ENCODE measurements around the gene MAP2K4. TPM values are rescaled to one million over a fixed set of nuclear protein-coding genes. Genes with fewer than 3 reads are reported as not detected.

Gene MAP2K4
- total RNA-seq, 1 donor from 2014 or later: 61.9 TPM

DNA sequence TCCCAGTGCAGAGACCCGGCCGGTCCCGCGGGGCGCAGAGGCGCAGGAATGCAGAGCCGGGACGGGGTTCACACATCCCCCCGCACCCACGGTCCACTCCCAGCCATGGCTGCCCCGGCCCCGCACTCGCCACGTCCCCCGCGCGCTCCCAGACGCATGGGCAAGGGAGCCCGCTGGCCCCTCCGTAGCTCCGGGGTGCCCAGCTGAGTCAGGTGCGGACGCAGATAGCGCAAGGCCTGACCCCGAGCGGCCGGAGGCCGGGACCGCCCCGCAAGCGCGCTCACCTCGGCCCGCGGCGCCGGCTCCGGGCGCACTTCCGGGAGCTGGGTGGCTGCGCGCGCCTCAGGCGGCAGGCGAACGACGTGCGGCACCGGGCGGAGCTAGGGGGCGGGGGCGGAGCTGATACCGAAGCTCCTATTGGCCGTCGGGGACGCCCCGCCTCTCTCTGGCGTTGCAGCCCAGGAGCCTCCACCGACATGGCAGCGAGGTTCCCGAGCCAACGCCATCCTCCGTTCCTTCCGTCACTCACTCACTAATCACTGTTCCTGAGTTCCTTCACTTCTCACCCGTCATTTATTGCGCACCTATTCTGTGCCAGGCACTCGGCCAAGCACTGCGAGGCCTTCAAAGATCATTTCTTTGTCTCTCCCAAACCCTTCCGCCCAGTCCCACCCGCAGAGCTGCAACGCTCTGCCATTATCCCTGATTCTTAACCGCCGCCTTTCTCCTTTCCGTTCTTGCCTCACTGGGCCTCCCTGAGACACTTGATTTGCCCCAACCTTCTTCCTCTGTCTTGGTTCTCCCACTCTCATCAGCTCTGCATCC is 23.3 kb upstream of the MAP2K4 start, which contains the start of gene ZNF18:
ZNF18 (minus strand) TSS at position 329 of the 825 bp plus-strand sequence. CDS start 4,646 bp downstream, outside the sequence.
- H3K27ac ChIP-seq: peak within 1 kb of the TSS; percentile 66
- H3K4me1 ChIP-seq: no peaks in the 10 kb centered on the region
- H3K79me2 ChIP-seq (ENCODE audit: low read depth): peaks cover 9% of the 10 kb centered on the region
- H3K4me1 Mint-ChIP-seq: no peaks in the 10 kb centered on the region
- H4K20me1 ChIP-seq (ENCODE audit: low read depth): no peaks in the 10 kb centered on the region
- peak within 1 kb of the TSS; percentile 53 for H3K9ac ChIP-seq
- H2AFZ ChIP-seq (replicated peaks): peak within 1 kb of the TSS; percentile 91
- H3K27me3 Mint-ChIP-seq (ENCODE audit: insufficient read depth, low read depth): peaks cover 6% of the 10 kb centered on the region
- H3K4me3 Mint-ChIP-seq: peak within 1 kb of the TSS; percentile 95
- H3K36me3 ChIP-seq: no peaks in the 10 kb centered on the region
- H3K9me3 Mint-ChIP-seq: no peaks in the 10 kb centered on the region
- peak; percentile 99 for DNase-seq (ENCODE audit: low spot score)
- TF ChIP-seq EZH2 (IDR thresholded peaks at IDR 0.05) (no peak), EZH2phosphoT487 (IDR thresholded peaks at IDR 0.05) (peak; percentile 11)
- TF ChIP-seq, protein P1, sequence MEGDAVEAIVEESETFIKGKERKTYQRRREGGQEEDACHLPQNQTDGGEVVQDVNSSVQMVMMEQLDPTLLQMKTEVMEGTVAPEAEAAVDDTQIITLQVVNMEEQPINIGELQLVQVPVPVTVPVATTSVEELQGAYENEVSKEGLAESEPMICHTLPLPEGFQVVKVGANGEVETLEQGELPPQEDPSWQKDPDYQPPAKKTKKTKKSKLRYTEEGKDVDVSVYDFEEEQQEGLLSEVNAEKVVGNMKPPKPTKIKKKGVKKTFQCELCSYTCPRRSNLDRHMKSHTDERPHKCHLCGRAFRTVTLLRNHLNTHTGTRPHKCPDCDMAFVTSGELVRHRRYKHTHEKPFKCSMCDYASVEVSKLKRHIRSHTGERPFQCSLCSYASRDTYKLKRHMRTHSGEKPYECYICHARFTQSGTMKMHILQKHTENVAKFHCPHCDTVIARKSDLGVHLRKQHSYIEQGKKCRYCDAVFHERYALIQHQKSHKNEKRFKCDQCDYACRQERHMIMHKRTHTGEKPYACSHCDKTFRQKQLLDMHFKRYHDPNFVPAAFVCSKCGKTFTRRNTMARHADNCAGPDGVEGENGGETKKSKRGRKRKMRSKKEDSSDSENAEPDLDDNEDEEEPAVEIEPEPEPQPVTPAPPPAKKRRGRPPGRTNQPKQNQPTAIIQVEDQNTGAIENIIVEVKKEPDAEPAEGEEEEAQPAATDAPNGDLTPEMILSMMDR (IDR thresholded peaks at IDR 0.05): no peak
- H3F3A ChIP-seq (ENCODE audit: low read depth): peaks cover 16% of the 10 kb centered on the region
- peak within 1 kb of the TSS; percentile 87 for H3K4me2 ChIP-seq
- H3K36me3 Mint-ChIP-seq: no peaks in the 10 kb centered on the region
- no peaks in the 10 kb centered on the region for H3K27me3 ChIP-seq
- no peaks in the 10 kb centered on the region for H3K9me3 ChIP-seq (ENCODE audit: low read depth)
- H3K27ac Mint-ChIP-seq: peak within 1 kb of the TSS; percentile 95
- peak within 1 kb of the TSS; percentile 86 for H3K4me3 ChIP-seq

DNA sequence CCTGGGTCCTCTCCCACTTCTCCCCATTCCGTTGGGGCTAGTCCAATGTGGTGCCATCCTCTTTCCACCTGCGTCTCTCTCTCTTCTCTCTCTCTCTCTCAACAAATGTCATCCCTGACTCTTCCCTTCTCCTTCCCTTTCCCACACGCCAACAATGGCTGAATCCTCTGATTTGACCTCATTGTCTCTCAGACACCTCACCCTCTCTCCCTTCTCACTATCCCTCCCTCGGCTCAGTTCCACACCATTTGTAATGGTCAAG is 22.8 kb upstream of the MAP2K4 start:
- H3K27ac ChIP-seq: peak overlapping the region; percentile 51
- no peaks in the 10 kb centered on the region for H3K4me1 Mint-ChIP-seq
- no peaks in the 10 kb centered on the region for H3K36me3 Mint-ChIP-seq
- H3K79me2 ChIP-seq (ENCODE audit: low read depth): peaks cover 9% of the 10 kb centered on the region
- H3K4me3 Mint-ChIP-seq: peak overlapping the region; percentile 95
- peak overlapping the region; percentile 79 for H3K4me2 ChIP-seq
- H3K36me3 ChIP-seq: no peaks in the 10 kb centered on the region
- no peak for DNase-seq (ENCODE audit: low spot score)
- H3K27me3 Mint-ChIP-seq (ENCODE audit: insufficient read depth, low read depth): peaks cover 6% of the 10 kb centered on the region
- H4K20me1 ChIP-seq (ENCODE audit: low read depth): no peaks in the 10 kb centered on the region
- H3K4me1 ChIP-seq: no peaks in the 10 kb centered on the region
- peak overlapping the region; percentile 95 for H3K27ac Mint-ChIP-seq
- H3K9me3 Mint-ChIP-seq: no peaks in the 10 kb centered on the region
- H3F3A ChIP-seq (ENCODE audit: low read depth): peaks cover 16% of the 10 kb centered on the region
- TF ChIP-seq, protein P1 (IDR thresholded peaks at IDR 0.05): no peak
- no peaks in the 10 kb centered on the region for H3K27me3 ChIP-seq
- peak overlapping the region; percentile 24 for H3K9ac ChIP-seq
- H2AFZ ChIP-seq (replicated peaks): peak overlapping the region; percentile 91
- H3K4me3 ChIP-seq: peak overlapping the region; percentile 86
- no peaks in the 10 kb centered on the region for H3K9me3 ChIP-seq (ENCODE audit: low read depth)

DNA sequence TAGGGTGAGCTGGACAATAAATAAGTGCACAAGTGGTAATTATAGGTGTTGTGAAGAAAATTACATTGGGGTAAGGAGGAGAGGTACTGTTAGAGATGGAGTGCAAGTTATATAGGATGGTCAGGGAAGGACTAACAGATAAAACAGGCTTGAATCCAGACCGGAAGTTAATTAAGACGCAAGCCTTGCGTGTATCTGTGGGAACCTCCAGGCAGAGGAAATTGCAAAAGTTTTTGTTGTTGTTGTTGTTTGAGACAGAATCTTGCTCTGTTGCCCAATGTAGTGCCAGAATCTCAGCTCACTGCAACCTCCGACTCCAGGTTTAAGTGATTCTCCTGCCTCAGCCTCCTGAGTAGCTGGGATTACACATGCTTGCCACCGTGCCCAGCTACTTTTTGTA is 21.0 kb upstream of the MAP2K4 start:
- Histone ChIP-seq H3K9me3 (ENCODE audit: low read depth) (no peaks in the 10 kb centered on the region), H3F3A (ENCODE audit: low read depth) (peaks cover 16% of the 10 kb centered on the region), H3K27me3 (no peaks in the 10 kb centered on the region), H3K27ac (no peak overlapping the region), H3K9ac (no peak overlapping the region), H3K4me3 (no peak overlapping the region), H3K36me3 (no peaks in the 10 kb centered on the region), H2AFZ (replicated peaks) (no peak overlapping the region), H3K79me2 (ENCODE audit: low read depth) (peaks cover 9% of the 10 kb centered on the region), H3K4me2 (no peak overlapping the region), H4K20me1 (ENCODE audit: low read depth) (no peaks in the 10 kb centered on the region), H3K4me1 (no peaks in the 10 kb centered on the region)
- no peaks in the 10 kb centered on the region for H3K36me3 Mint-ChIP-seq
- no peak overlapping the region for H3K4me3 Mint-ChIP-seq
- no peak overlapping the region for H3K27ac Mint-ChIP-seq
- H3K9me3 Mint-ChIP-seq: no peaks in the 10 kb centered on the region
- no peaks in the 10 kb centered on the region for H3K4me1 Mint-ChIP-seq
- TF ChIP-seq, protein P1 (IDR thresholded peaks at IDR 0.05): no peak
- TF ChIP-seq EZH2 (IDR thresholded peaks at IDR 0.05) (no peak), EZH2phosphoT487 (IDR thresholded peaks at IDR 0.05) (no peak)
- H3K27me3 Mint-ChIP-seq (ENCODE audit: insufficient read depth, low read depth): peaks cover 4% of the 10 kb centered on the region
- no peak for DNase-seq (ENCODE audit: low spot score)
